WTC11 (cell line): ENCODE data around the gene COLQ. TPM values are rescaled to one million over a fixed set of nuclear protein-coding genes. Genes with fewer than 3 reads are reported as not detected.

Source experiments
- ATAC-seq: fragments of 200-7000 bp; cut with Tn5 transposase; 2 replicates; pipeline ENCODE4 v1.10.0; 2021; ENCODE audit warnings: mild to moderate bottlenecking, moderate library complexity
- CTCF ChIA-PET: fragments of 300-600 bp; sonication (Branson Sonifier 250); formaldehyde crosslinking; loops from one replicate; lab custom pipeline; 2021; ENCODE audit warnings: antibody characterized with exemption; lab: Charles Lee
- POLR2A ChIA-PET: fragments of 350-600 bp; sonication (Branson Sonifier 250); formaldehyde crosslinking; loops from one replicate; lab custom pipeline; 2021; ENCODE audit warnings: antibody characterized with exemption; lab: Charles Lee
- DNase-seq: peaks from one replicate; pipeline ENCODE4 v3.0.0; 2021; ENCODE audit warnings: low spot score
- H3K27ac Mint-ChIP-seq: 2 replicates; pipeline ENCODE4 v1.8.0; 2021; ENCODE audit warnings: mixed read lengths
- H3K27me3 Mint-ChIP-seq: 2 replicates; pipeline ENCODE4 v1.8.0; 2021; ENCODE audit warnings: low read depth, mild to moderate bottlenecking, moderate library complexity, mixed read lengths
- H3K36me3 Mint-ChIP-seq: 2 replicates; pipeline ENCODE4 v1.8.0; 2021; ENCODE audit warnings: mixed read lengths
- H3K4me1 Mint-ChIP-seq: 2 replicates; pipeline ENCODE4 v1.8.0; 2022; ENCODE audit warnings: mixed read lengths
- H3K4me3 Mint-ChIP-seq: 2 replicates; pipeline ENCODE4 v1.8.0; 2021; ENCODE audit warnings: mild to moderate bottlenecking, moderate library complexity, mixed read lengths
- H3K9me3 Mint-ChIP-seq: 2 replicates; pipeline ENCODE4 v1.8.0; 2021; ENCODE audit warnings: mixed read lengths
- AR ChIP-seq: fragments of 250-450 bp; sonication (Bioruptor Pico); IDR thresholded peaks from 2 replicates; pipeline ENCODE4 v1.9.0; 2021; ENCODE audit warnings: mild to moderate bottlenecking
- CBFB ChIP-seq: sonication (generic); formaldehyde crosslinking; IDR thresholded peaks from 2 replicates; pipeline ENCODE4 v1.8.1; 2022; ENCODE audit warnings: mild to moderate bottlenecking, low read depth, missing genetic modification reagents
- EMX1 ChIP-seq: fragments of 250-450 bp; sonication (Bioruptor Pico); IDR thresholded peaks from 2 replicates; pipeline ENCODE4 v1.8.0; 2021; ENCODE audit warnings: mild to moderate bottlenecking
- ESRRA ChIP-seq: sonication (generic); formaldehyde crosslinking; IDR thresholded peaks from 2 replicates; pipeline ENCODE4 v1.8.1; 2022; ENCODE audit warnings: mild to moderate bottlenecking, missing genetic modification reagents, borderline replicate concordance
- HMGXB4 ChIP-seq: sonication (generic); formaldehyde crosslinking; IDR thresholded peaks from 2 replicates; pipeline ENCODE4 v1.8.1; 2023; ENCODE audit warnings: mild to moderate bottlenecking, moderate library complexity, missing genetic modification reagents
- IRF2 ChIP-seq: sonication (generic); formaldehyde crosslinking; IDR thresholded peaks from 2 replicates; pipeline ENCODE4 v1.8.0; 2022; ENCODE audit warnings: low read depth, missing genetic modification reagents, borderline replicate concordance
- JUN ChIP-seq: sonication (generic); formaldehyde crosslinking; IDR thresholded peaks from 2 replicates; pipeline ENCODE4 v1.8.0; 2023; ENCODE audit warnings: mild to moderate bottlenecking, missing genetic modification reagents
- MAX ChIP-seq: sonication (generic); formaldehyde crosslinking; IDR thresholded peaks from 2 replicates; pipeline ENCODE4 v1.8.0; 2022; ENCODE audit warnings: mild to moderate bottlenecking, missing genetic modification reagents
- NR2C2 ChIP-seq: sonication (generic); formaldehyde crosslinking; IDR thresholded peaks from 2 replicates; pipeline ENCODE4 v1.8.0; 2022; ENCODE audit warnings: mild to moderate bottlenecking, missing genetic modification reagents
- NR3C1 ChIP-seq: sonication (generic); formaldehyde crosslinking; conservative IDR thresholded peaks from 2 replicates; pipeline ENCODE4 v1.8.1; 2023; ENCODE audit warnings: low read depth, mild to moderate bottlenecking, missing genetic modification reagents
- RELA ChIP-seq: sonication (generic); formaldehyde crosslinking; IDR thresholded peaks from 2 replicates; pipeline ENCODE4 v1.8.1; 2022; ENCODE audit warnings: missing genetic modification reagents, mild to moderate bottlenecking, borderline replicate concordance
- SMAD3 ChIP-seq: sonication (generic); formaldehyde crosslinking; IDR thresholded peaks from 2 replicates; pipeline ENCODE4 v1.8.0; 2022; ENCODE audit warnings: missing genetic modification reagents, mild to moderate bottlenecking, borderline replicate concordance
- SOX15 ChIP-seq: fragments of 250-450 bp; sonication (Bioruptor Pico); IDR thresholded peaks from 2 replicates; pipeline ENCODE4 v1.9.0; 2021; ENCODE audit warnings: mild to moderate bottlenecking
- SP1 ChIP-seq: sonication (generic); formaldehyde crosslinking; conservative IDR thresholded peaks from 2 replicates; pipeline ENCODE4 v1.8.1; 2022; ENCODE audit warnings: missing genetic modification reagents
- TCF7 ChIP-seq: sonication (generic); formaldehyde crosslinking; IDR thresholded peaks from 2 replicates; pipeline ENCODE4 v1.8.0; 2022; ENCODE audit warnings: mild to moderate bottlenecking, low read depth, missing genetic modification reagents, moderate library complexity
- TEAD1 ChIP-seq: sonication (generic); formaldehyde crosslinking; IDR thresholded peaks from 2 replicates; pipeline ENCODE4 v1.8.0; 2022; ENCODE audit warnings: mild to moderate bottlenecking, missing genetic modification reagents
- USF1 ChIP-seq: sonication (generic); formaldehyde crosslinking; IDR thresholded peaks from 2 replicates; pipeline ENCODE4 v1.8.0; 2022; ENCODE audit warnings: mild to moderate bottlenecking, missing genetic modification reagents
- ZBTB21 ChIP-seq: sonication (generic); formaldehyde crosslinking; IDR thresholded peaks from 2 replicates; pipeline ENCODE4 v1.8.1; 2023; ENCODE audit warnings: mild to moderate bottlenecking, missing genetic modification reagents, borderline replicate concordance
- ZNF416 ChIP-seq: fragments of 250-450 bp; sonication (Bioruptor Pico); IDR thresholded peaks from 2 replicates; pipeline ENCODE4 v1.9.0; 2021; ENCODE audit warnings: mild to moderate bottlenecking, inconsistent platforms
- ZNF423 ChIP-seq: fragments of 250-450 bp; sonication (Bioruptor Pico); IDR thresholded peaks from 2 replicates; pipeline ENCODE4 v2.1.2; 2022; ENCODE audit warnings: mild to moderate bottlenecking, moderate library complexity
- total RNA-seq: library from RNA; stranded (reverse); gene quantifications from 3 replicates; pipeline ENCODE4 v1.2.3, GENCODE V29; 2021
- TF ChIP-seq, protein P1 (sequence below): sonication (generic); formaldehyde crosslinking; IDR thresholded peaks from 2 replicates; pipeline ENCODE4 v1.8.1; 2022; ENCODE audit warnings: low read depth, missing genetic modification reagents, borderline replicate concordance
- TF ChIP-seq, protein P2 (sequence below): fragments of 250-450 bp; sonication (Bioruptor Pico); IDR thresholded peaks from 2 replicates; pipeline ENCODE4 v1.8.0; 2021; ENCODE audit warnings: mild to moderate bottlenecking
- TF ChIP-seq, protein P3 (sequence below): fragments of 250-450 bp; sonication (Bioruptor Pico); IDR thresholded peaks from 2 replicates; pipeline ENCODE4 v1.9.0; 2021; ENCODE audit warnings: moderate library complexity, mild to moderate bottlenecking, inconsistent platforms, borderline replicate concordance

COLQ gene
- total RNA-seq, 1 experiment from 2014 or later, result 2.2 TPM

DNA sequence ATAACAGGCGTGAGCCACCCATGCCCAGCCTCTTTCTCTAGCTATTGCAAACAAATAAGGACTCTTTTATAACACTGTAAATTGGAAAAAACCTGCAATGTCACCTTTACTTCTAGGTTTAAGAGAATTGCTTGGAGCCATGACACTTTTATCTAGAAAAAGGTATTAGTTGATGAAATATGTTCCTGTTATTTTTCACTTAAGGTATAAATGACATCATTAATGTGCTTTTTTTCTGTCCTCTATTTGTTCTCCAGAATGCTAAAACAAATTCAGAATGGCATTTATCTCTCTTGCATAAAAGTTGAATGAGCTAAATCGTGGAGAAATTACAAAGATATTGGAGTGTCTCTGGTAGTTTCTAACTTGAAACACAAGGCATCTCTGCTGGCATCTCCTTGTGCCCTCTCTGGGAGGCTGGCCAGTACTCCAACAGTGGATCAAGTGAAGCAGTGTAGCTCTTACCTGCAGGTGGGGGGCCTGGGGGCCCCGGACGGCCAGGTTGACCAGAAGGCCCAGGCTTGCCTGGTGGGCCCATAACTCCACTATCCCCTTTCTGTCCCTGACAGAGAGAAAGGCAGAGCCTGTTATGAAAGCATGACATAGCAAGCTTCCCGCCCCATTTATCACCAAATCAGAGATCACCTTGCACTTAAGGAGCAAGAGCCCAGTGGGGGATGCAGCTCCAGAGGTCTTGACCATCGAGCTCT, 55.5 kb downstream of the COLQ start:
- no peaks in the 10 kb centered on the region for H3K27me3 Mint-ChIP-seq
- no peak overlapping the region for H3K4me3 Mint-ChIP-seq
- H3K27ac Mint-ChIP-seq, result no peak overlapping the region
- no peaks in the 10 kb centered on the region for H3K4me1 Mint-ChIP-seq
- ATAC-seq, result no peak
- DNase-seq, result no peak
- CTCF ChIA-PET, result interaction anchor here (0.7 to 1.3 kb wide), 3 partner anchors 30 to 712 kb away, joined by 3 to 6 read pairs (median 3); no protein-coding TSS in a partner anchor
- TF ChIP-seq IRF2 (CRISPR knock-in tag), result no peak
- TF ChIP-seq SOX15 (CRISPR knock-in tag), result no peak
- TF ChIP-seq CBFB (CRISPR knock-in tag), result no peak
- no peak for TF ChIP-seq NR2C2
- no peak for TF ChIP-seq AR
- no peak for TF ChIP-seq NR3C1 (CRISPR knock-in tag)
- no peak for TF ChIP-seq SP1 (CRISPR knock-in tag)
- TF ChIP-seq JUN, result no peak
- TF ChIP-seq RELA (CRISPR knock-in tag), result no peak
- no peak for TF ChIP-seq ZNF416
- TF ChIP-seq, protein P1, sequence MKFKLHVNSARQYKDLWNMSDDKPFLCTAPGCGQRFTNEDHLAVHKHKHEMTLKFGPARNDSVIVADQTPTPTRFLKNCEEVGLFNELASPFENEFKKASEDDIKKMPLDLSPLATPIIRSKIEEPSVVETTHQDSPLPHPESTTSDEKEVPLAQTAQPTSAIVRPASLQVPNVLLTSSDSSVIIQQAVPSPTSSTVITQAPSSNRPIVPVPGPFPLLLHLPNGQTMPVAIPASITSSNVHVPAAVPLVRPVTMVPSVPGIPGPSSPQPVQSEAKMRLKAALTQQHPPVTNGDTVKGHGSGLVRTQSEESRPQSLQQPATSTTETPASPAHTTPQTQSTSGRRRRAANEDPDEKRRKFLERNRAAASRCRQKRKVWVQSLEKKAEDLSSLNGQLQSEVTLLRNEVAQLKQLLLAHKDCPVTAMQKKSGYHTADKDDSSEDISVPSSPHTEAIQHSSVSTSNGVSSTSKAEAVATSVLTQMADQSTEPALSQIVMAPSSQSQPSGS, result no peak
- no peak for TF ChIP-seq USF1 (CRISPR knock-in tag)
- TF ChIP-seq ESRRA (CRISPR knock-in tag), result no peak
- no peak for TF ChIP-seq TCF7 (CRISPR knock-in tag)
- no peak for TF ChIP-seq HMGXB4 (CRISPR knock-in tag)
- TF ChIP-seq ZBTB21 (CRISPR knock-in tag), result no peak
- POLR2A ChIA-PET, result no interaction called here
- peaks cover 3% of the 10 kb centered on the region; the same call in 1 of the 2 replicates for H3K9me3 Mint-ChIP-seq
- H3K36me3 Mint-ChIP-seq, result no peaks in the 10 kb centered on the region

GRCh38 chr3:15462451-15462850, 59.1 kb downstream of the COLQ start:
- Mint-ChIP-seq H3K27ac (no peak overlapping the region), H3K27me3 (no peaks in the 10 kb centered on the region), H3K36me3 (no peaks in the 10 kb centered on the region), H3K9me3 (peaks cover 7% of the 10 kb centered on the region; the same call in 1 of the 2 replicates), H3K4me1 (no peaks in the 10 kb centered on the region), H3K4me3 (no peak overlapping the region)
- POLR2A ChIA-PET, result no interaction called here
- CTCF ChIA-PET, result no interaction called here
- no peak for DNase-seq
- no peak for ATAC-seq
- TF ChIP-seq ZNF423 (CRISPR knock-in tag) (no peak), SMAD3 (CRISPR knock-in tag) (no peak), TEAD1 (no peak), SOX15 (CRISPR knock-in tag) (no peak), MAX (CRISPR knock-in tag) (no peak), EMX1 (CRISPR knock-in tag) (no peak)
- TF ChIP-seq, protein P2, sequence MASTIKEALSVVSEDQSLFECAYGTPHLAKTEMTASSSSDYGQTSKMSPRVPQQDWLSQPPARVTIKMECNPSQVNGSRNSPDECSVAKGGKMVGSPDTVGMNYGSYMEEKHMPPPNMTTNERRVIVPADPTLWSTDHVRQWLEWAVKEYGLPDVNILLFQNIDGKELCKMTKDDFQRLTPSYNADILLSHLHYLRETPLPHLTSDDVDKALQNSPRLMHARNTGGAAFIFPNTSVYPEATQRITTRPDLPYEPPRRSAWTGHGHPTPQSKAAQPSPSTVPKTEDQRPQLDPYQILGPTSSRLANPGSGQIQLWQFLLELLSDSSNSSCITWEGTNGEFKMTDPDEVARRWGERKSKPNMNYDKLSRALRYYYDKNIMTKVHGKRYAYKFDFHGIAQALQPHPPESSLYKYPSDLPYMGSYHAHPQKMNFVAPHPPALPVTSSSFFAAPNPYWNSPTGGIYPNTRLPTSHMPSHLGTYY (CRISPR knock-in tag), result no peak
- TF ChIP-seq, protein P3, sequence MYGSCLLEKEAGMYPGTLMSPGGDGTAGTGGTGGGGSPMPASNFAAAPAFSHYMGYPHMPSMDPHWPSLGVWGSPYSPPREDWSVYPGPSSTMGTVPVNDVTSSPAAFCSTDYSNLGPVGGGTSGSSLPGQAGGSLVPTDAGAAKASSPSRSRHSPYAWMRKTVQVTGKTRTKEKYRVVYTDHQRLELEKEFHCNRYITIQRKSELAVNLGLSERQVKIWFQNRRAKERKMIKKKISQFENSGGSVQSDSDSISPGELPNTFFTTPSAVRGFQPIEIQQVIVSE, result no peak
